ENCODE results near the gene HPCAL1.
"Not testable (repeated sequence)": the region's sequence is repeated elsewhere in the genome, so short reads cannot be mapped to it uniquely, and the experiment has no call there.

The HPCAL1 gene

DNA sequence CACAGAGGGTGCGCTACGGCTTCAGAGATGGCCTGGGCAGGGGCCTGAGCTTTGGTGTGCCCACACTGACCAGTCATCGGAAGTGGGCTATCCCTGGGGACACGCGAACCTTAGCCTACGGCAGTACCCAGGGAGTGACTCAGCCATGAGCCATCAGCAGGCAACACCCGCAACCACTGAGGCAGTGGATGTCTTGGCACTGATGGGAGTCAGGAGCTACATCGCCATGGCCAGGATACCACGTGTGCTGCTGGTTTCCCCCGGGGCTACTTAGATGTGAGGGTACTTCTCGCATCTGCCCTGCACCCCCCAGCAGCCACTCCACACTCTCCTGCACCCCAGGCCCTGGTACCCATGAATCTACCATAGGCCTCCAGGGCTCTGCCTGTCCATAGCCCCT lies 12.8 kb upstream of the HPCAL1 start:
- no peak overlapping the region for H4K5ac ChIP-seq (ENCODE audit: low read length)
- H3K4me1 ChIP-seq (ENCODE audit: control insufficient read depth, low read depth, low read length), result no peaks in the 10 kb centered on the region
- no peak overlapping the region for H3K4me3 ChIP-seq (ENCODE audit: low read length)
- no peak overlapping the region for H2AK5ac ChIP-seq (ENCODE audit: low read length)
- no peaks in the 10 kb centered on the region for H3K79me2 ChIP-seq (ENCODE audit: control insufficient read depth, insufficient read depth, low read length)
- H3K9ac ChIP-seq (ENCODE audit: low read length), result no peak overlapping the region
- H3K56ac ChIP-seq (ENCODE audit: low read length), result no peak overlapping the region
- no peak overlapping the region for H3K18ac ChIP-seq (ENCODE audit: low read length)
- H2BK120ac ChIP-seq (ENCODE audit: low read depth, low read length), result no peak overlapping the region
- no peak for DNase-seq
- H3K27ac ChIP-seq (ENCODE audit: low read depth, low read length), result no peak overlapping the region
- H4K8ac ChIP-seq (ENCODE audit: low read depth, low read length), result no peak overlapping the region
- H2BK5ac ChIP-seq (ENCODE audit: low read length), result no peak overlapping the region
- no peak overlapping the region for H3K23ac ChIP-seq (ENCODE audit: low read length)
- no peaks in the 10 kb centered on the region for H3K79me1 ChIP-seq (ENCODE audit: low read length)
- no peak overlapping the region for H3K4me2 ChIP-seq (ENCODE audit: low read length)
- H3K4ac ChIP-seq (ENCODE audit: low read depth, low read length), result no peak overlapping the region
- H3K36me3 ChIP-seq (ENCODE audit: control insufficient read depth, insufficient read depth, low read length), result no peaks in the 10 kb centered on the region
- H2BK15ac ChIP-seq (replicated peaks; ENCODE audit: low read depth), result no peak overlapping the region
- WGBS (ENCODE audit: extremely low coverage, insufficient coverage, low lambda C conversion rate), result no CpG with 5 or more reads among the region's 11 CpGs
- no peaks in the 10 kb centered on the region for H3K27me3 ChIP-seq (ENCODE audit: insufficient read depth, low read length, poor library complexity)

DNA sequence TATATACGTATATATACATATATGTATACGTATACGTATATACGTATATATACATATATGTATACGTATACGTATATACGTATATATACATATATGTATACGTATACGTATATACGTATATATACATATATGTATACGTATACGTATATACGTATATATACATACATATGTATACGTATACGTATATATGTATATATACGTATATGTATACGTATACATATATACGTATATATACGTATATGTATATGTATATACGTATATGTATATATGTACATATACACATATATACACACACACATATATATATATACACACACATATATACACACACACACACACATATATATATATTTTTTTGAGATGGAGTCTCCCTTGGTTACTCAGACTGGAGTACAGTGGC lies 11.3 kb upstream of the HPCAL1 start:
- H2AK5ac ChIP-seq (ENCODE audit: low read length); H3K27ac ChIP-seq (ENCODE audit: low read depth, low read length); DNase-seq; H3K79me2 ChIP-seq (ENCODE audit: control insufficient read depth, insufficient read depth, low read length); H2BK5ac ChIP-seq (ENCODE audit: low read length); H2BK15ac ChIP-seq (replicated peaks; ENCODE audit: low read depth); H3K4me2 ChIP-seq (ENCODE audit: low read length); H3K4me3 ChIP-seq (ENCODE audit: low read length); H4K8ac ChIP-seq (ENCODE audit: low read depth, low read length); H4K5ac ChIP-seq (ENCODE audit: low read length); H2BK120ac ChIP-seq (ENCODE audit: low read depth, low read length); H3K4ac ChIP-seq (ENCODE audit: low read depth, low read length); H3K9ac ChIP-seq (ENCODE audit: low read length); H3K27me3 ChIP-seq (ENCODE audit: insufficient read depth, low read length, poor library complexity); H3K4me1 ChIP-seq (ENCODE audit: control insufficient read depth, low read depth, low read length); H3K56ac ChIP-seq (ENCODE audit: low read length); H3K18ac ChIP-seq (ENCODE audit: low read length); H3K23ac ChIP-seq (ENCODE audit: low read length); H3K79me1 ChIP-seq (ENCODE audit: low read length); H3K36me3 ChIP-seq (ENCODE audit: control insufficient read depth, insufficient read depth, low read length): not testable (repeated sequence)
- WGBS (ENCODE audit: extremely low coverage, insufficient coverage, low lambda C conversion rate), result no CpG with 5 or more reads among the region's 20 CpGs

DNA sequence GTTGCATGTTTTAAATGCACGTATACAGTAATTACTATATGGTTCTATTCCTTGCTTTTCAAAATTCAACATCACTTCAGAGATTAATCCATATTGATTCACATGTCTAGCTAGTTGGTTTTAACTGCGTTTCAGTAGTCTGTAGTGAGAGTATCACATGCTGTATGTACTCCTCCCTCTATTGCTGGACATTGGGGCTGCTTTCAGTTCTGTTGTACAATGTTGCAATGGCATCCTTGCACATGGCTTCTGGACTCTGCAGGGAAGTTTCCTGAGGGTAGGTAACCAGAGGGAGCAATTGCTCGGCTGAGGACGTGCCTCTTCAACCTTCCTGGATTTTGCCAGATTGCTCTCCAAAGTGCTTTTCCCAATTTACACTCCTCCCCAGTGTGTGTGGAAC lies 10.7 kb upstream of the HPCAL1 start:
- no peak overlapping the region for H3K4me2 ChIP-seq (ENCODE audit: low read length)
- no CpG with 5 or more reads among the region's 4 CpGs for WGBS (ENCODE audit: extremely low coverage, insufficient coverage, low lambda C conversion rate)
- no peak overlapping the region for H2AK5ac ChIP-seq (ENCODE audit: low read length)
- H3K9ac ChIP-seq (ENCODE audit: low read length), result no peak overlapping the region
- H3K27me3 ChIP-seq (ENCODE audit: insufficient read depth, low read length, poor library complexity), result no peaks in the 10 kb centered on the region
- H4K8ac ChIP-seq (ENCODE audit: low read depth, low read length), result no peak overlapping the region
- no peak overlapping the region for H4K5ac ChIP-seq (ENCODE audit: low read length)
- no peak for DNase-seq
- no peak overlapping the region for H3K27ac ChIP-seq (ENCODE audit: low read depth, low read length)
- H2BK120ac ChIP-seq (ENCODE audit: low read depth, low read length), result no peak overlapping the region
- no peak overlapping the region for H3K4ac ChIP-seq (ENCODE audit: low read depth, low read length)
- H3K4me1 ChIP-seq (ENCODE audit: control insufficient read depth, low read depth, low read length), result no peaks in the 10 kb centered on the region
- no peak overlapping the region for H3K23ac ChIP-seq (ENCODE audit: low read length)
- no peaks in the 10 kb centered on the region for H3K79me1 ChIP-seq (ENCODE audit: low read length)
- H2BK15ac ChIP-seq (replicated peaks; ENCODE audit: low read depth), result no peak overlapping the region
- H3K79me2 ChIP-seq (ENCODE audit: control insufficient read depth, insufficient read depth, low read length), result no peaks in the 10 kb centered on the region
- no peak overlapping the region for H3K18ac ChIP-seq (ENCODE audit: low read length)
- no peaks in the 10 kb centered on the region for H3K36me3 ChIP-seq (ENCODE audit: control insufficient read depth, insufficient read depth, low read length)
- H2BK5ac ChIP-seq (ENCODE audit: low read length), result no peak overlapping the region
- H3K4me3 ChIP-seq (ENCODE audit: low read length), result no peak overlapping the region
- H3K56ac ChIP-seq (ENCODE audit: low read length), result no peak overlapping the region

DNA sequence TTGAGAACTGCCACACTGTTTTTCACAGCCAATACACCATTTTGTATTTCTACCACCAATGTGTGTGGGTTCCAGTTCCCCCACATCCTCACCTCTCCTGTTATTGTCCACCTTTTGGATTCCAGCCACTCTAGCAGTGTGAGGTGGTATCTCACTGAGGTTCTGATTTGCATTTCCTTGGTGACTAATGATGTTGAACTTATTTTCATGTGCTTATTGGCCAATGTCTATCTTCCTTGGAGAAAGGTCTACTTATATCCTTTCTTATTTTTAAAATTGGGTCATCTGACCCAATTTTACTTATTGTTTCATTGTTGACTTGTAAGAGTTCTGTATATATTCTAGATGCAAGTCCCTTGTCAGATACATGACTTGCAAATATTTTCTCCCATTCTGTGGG lies 9.1 kb upstream of the HPCAL1 start:
- Histone ChIP-seq H3K23ac (ENCODE audit: low read length) (no peak overlapping the region), H3K79me1 (ENCODE audit: low read length) (no peaks in the 10 kb centered on the region), H3K4me2 (ENCODE audit: low read length) (no peak overlapping the region), H3K56ac (ENCODE audit: low read length) (no peak overlapping the region), H3K4me1 (ENCODE audit: control insufficient read depth, low read depth, low read length) (peaks cover 3% of the 10 kb centered on the region), H2BK120ac (ENCODE audit: low read depth, low read length) (no peak overlapping the region), H4K8ac (ENCODE audit: low read depth, low read length) (no peak overlapping the region), H2BK5ac (ENCODE audit: low read length) (no peak overlapping the region), H3K27ac (ENCODE audit: low read depth, low read length) (no peak overlapping the region), H3K4ac (ENCODE audit: low read depth, low read length) (no peak overlapping the region), H3K9ac (ENCODE audit: low read length) (no peak overlapping the region), H3K4me3 (ENCODE audit: low read length) (no peak overlapping the region), H3K36me3 (ENCODE audit: control insufficient read depth, insufficient read depth, low read length) (no peaks in the 10 kb centered on the region), H3K18ac (ENCODE audit: low read length) (no peak overlapping the region), H3K79me2 (ENCODE audit: control insufficient read depth, insufficient read depth, low read length) (no peaks in the 10 kb centered on the region), H2AK5ac (ENCODE audit: low read length) (no peak overlapping the region), H2BK15ac (replicated peaks; ENCODE audit: low read depth) (no peak overlapping the region), H4K5ac (ENCODE audit: low read length) (no peak overlapping the region), H3K27me3 (ENCODE audit: insufficient read depth, low read length, poor library complexity) (no peaks in the 10 kb centered on the region)
- DNase-seq, result no peak

DNA sequence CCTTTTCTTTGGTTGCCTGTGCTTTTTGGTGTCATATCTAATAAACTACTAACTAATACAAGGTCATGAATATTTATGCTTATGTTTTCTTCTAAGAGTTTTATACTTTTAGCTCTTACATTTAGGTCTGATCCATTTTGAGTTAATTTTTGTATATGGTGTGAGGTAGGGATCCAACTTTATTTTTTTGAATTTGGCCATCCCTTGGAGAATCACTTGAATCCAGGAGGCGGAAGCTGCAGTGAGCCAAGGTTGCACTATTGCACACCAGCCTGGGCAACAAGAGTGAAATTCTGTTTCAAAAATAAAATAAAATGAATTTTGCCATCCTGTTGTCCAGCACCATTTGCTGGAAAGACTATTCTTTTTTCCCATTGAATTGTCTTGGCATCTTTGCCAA lies 8.6 kb upstream of the HPCAL1 start:
- Histone ChIP-seq H3K79me1 (ENCODE audit: low read length) (no peaks in the 10 kb centered on the region), H3K9ac (ENCODE audit: low read length) (no peak overlapping the region), H2BK5ac (ENCODE audit: low read length) (no peak overlapping the region), H3K27ac (ENCODE audit: low read depth, low read length) (no peak overlapping the region), H4K8ac (ENCODE audit: low read depth, low read length) (no peak overlapping the region), H3K79me2 (ENCODE audit: control insufficient read depth, insufficient read depth, low read length) (no peaks in the 10 kb centered on the region), H3K4ac (ENCODE audit: low read depth, low read length) (no peak overlapping the region), H3K56ac (ENCODE audit: low read length) (no peak overlapping the region), H3K4me1 (ENCODE audit: control insufficient read depth, low read depth, low read length) (peaks cover 3% of the 10 kb centered on the region), H3K23ac (ENCODE audit: low read length) (no peak overlapping the region), H4K5ac (ENCODE audit: low read length) (no peak overlapping the region), H3K36me3 (ENCODE audit: control insufficient read depth, insufficient read depth, low read length) (no peaks in the 10 kb centered on the region), H3K18ac (ENCODE audit: low read length) (no peak overlapping the region), H3K4me2 (ENCODE audit: low read length) (no peak overlapping the region), H3K4me3 (ENCODE audit: low read length) (no peak overlapping the region), H2BK15ac (replicated peaks; ENCODE audit: low read depth) (no peak overlapping the region), H2BK120ac (ENCODE audit: low read depth, low read length) (no peak overlapping the region), H2AK5ac (ENCODE audit: low read length) (no peak overlapping the region), H3K27me3 (ENCODE audit: insufficient read depth, low read length, poor library complexity) (no peaks in the 10 kb centered on the region)
- no peak for DNase-seq
- WGBS (ENCODE audit: extremely low coverage, insufficient coverage, low lambda C conversion rate), result no CpG with 5 or more reads among the region's 1 CpG

DNA sequence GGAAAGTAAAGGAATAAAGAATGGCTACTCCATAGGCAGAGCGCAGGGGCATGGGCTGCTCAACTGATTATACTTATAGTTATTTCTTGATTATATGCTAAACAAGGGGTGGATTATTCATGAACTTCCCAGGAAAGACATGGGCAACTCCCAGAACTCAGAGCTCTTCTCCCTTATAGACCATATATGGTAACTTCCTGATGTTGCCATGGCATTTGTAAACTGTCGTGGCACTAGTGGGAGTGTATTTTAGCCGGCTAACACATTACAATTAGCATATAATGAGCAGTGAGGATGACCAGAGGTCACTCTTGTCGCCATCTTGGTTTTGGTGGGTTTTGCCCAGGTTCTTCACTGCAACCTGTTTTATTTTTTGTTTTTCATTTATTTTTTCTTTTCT lies 7.1 kb upstream of the HPCAL1 start:
- H4K5ac ChIP-seq (ENCODE audit: low read length); H3K18ac ChIP-seq (ENCODE audit: low read length); H3K27me3 ChIP-seq (ENCODE audit: insufficient read depth, low read length, poor library complexity); H3K79me2 ChIP-seq (ENCODE audit: control insufficient read depth, insufficient read depth, low read length); H3K56ac ChIP-seq (ENCODE audit: low read length); H2BK15ac ChIP-seq (replicated peaks; ENCODE audit: low read depth); H4K8ac ChIP-seq (ENCODE audit: low read depth, low read length); H3K79me1 ChIP-seq (ENCODE audit: low read length); H3K4ac ChIP-seq (ENCODE audit: low read depth, low read length); H2BK5ac ChIP-seq (ENCODE audit: low read length); H2AK5ac ChIP-seq (ENCODE audit: low read length); H3K36me3 ChIP-seq (ENCODE audit: control insufficient read depth, insufficient read depth, low read length); H3K4me2 ChIP-seq (ENCODE audit: low read length); H3K27ac ChIP-seq (ENCODE audit: low read depth, low read length); H2BK120ac ChIP-seq (ENCODE audit: low read depth, low read length); H3K9ac ChIP-seq (ENCODE audit: low read length); H3K4me3 ChIP-seq (ENCODE audit: low read length); H3K4me1 ChIP-seq (ENCODE audit: control insufficient read depth, low read depth, low read length); H3K23ac ChIP-seq (ENCODE audit: low read length): not testable (repeated sequence)
- no CpG with 5 or more reads among the region's 4 CpGs for WGBS (ENCODE audit: extremely low coverage, insufficient coverage, low lambda C conversion rate)
- DNase-seq, result peak; percentile 28
